Memory B cell (primary cell): Measurements from ENCODE around the gene HAAO.

Source experiments
- ATAC-seq: fragments of 150-1000 bp; cut with Tn5 transposase; 2 replicates; pipeline ENCODE4 v1.10.0; 2021; ENCODE audit warnings: low read depth, mild to moderate bottlenecking, moderate library complexity
- DNase-seq, 2 donors: peaks; one replicate each; pipeline ENCODE4 v3.0.0; 2022; ENCODE audit warnings: low spot score in 2 of 2
- H3K27ac Mint-ChIP-seq: one replicate; pipeline ENCODE4 v1.8.0; 2022; ENCODE audit warnings: mild to moderate bottlenecking, moderate library complexity, mixed read lengths
- H3K27me3 Mint-ChIP-seq: one replicate; pipeline ENCODE4 v1.8.0; 2022; ENCODE audit warnings: mixed read lengths
- H3K36me3 Mint-ChIP-seq: one replicate; pipeline ENCODE4 v1.8.0; 2022; ENCODE audit warnings: mild to moderate bottlenecking, mixed read lengths
- H3K4me1 Mint-ChIP-seq: one replicate; pipeline ENCODE4 v1.8.0; 2022; ENCODE audit warnings: mixed read lengths
- H3K4me3 Mint-ChIP-seq: one replicate; pipeline ENCODE4 v1.8.0; 2022; ENCODE audit warnings: mild to moderate bottlenecking, moderate library complexity, mixed read lengths
- H3K9me3 Mint-ChIP-seq: one replicate; pipeline ENCODE4 v1.8.0; 2022; ENCODE audit warnings: mixed read lengths

Gene HAAO

DNA sequence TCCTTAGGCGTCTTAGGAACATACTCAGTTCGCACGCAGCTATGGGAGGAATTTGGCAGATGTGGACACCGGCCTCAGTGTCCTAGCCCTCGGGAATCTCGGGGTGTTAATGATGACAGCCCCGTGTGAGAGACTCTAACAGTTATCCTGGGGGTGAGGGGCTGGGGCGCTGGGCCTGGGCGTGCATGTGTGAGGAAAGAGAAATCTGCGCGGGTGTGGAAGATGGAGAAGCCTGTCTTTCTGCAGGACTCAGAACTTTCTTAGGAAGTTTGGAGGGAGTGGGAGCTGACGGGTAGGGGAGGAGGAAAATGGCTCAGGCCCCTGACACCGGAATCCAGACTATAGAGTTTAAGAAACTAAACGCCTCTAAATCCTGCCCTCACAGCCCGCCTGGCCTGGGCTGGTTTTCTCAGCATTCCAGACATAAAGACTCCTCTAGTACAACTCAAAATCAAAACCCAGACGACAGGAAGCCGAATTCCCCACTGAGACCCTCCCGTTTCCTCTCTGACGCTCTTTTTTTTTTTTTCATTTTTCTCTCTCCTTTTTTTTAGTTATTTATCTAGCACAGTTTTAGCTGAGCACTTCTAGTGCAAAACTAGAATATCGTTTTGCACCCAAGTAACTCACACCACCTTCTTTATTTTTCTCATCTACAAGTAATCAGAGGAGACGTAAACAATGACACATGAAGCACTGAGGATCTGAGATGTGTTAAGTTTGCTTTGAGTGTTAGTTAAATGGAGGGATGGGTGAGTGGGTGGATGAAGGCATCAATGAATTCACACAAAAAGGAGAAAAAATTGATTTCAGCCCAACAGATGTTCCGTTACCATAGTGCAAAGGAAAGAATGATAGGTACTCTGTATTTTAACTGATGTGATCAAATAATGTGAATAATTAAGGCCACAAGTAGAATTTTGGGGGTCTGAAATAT is 1.2 kb upstream of the HAAO start:
- Mint-ChIP-seq H3K4me1 (peaks cover 41% of the 10 kb centered on the region), H3K9me3 (no peaks in the 10 kb centered on the region), H3K27me3 (no peaks in the 10 kb centered on the region), H3K4me3 (peak overlapping the region; percentile 85), H3K27ac (peak overlapping the region; percentile 87), H3K36me3 (no peaks in the 10 kb centered on the region)
- peak; percentile 3 for ATAC-seq
- DNase-seq, result no peak

- peak overlapping the region; percentile 85 for H3K4me3 Mint-ChIP-seq
- DNase-seq (peak in 1 of 2 donors; percentile 46), ATAC-seq (peak; percentile 68)
- peak overlapping the region; percentile 87 for H3K27ac Mint-ChIP-seq
- H3K9me3 Mint-ChIP-seq, result no peaks in the 10 kb centered on the region
- no peaks in the 10 kb centered on the region for H3K36me3 Mint-ChIP-seq
- no peaks in the 10 kb centered on the region for H3K27me3 Mint-ChIP-seq
- peaks cover 41% of the 10 kb centered on the region for H3K4me1 Mint-ChIP-seq
These were observed 248 bp downstream of the HAAO start for GRCh38 chr2:42792087-42792582.

DNA sequence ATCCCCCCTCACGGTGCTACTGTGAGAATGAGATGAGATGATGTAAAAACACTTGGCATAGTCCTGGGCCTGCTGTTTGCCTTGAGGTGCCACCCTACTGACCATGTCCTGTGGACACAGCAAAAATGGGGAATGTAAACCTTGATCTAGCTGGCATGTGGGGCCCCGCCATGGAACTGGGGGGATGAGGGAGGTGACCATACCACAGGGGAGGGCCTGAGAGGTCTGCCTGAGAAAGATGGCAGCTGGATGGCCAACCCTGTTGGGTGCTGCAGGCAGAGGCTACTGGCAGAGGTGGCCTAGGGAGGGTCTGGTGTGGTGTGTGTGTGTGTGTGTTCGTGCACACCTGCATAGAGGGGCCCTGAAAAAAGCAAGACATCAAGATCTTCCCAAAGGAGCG is 777 bp downstream of the HAAO start:
- Mint-ChIP-seq H3K9me3 (no peaks in the 10 kb centered on the region), H3K36me3 (no peaks in the 10 kb centered on the region), H3K27ac (peak overlapping the region; percentile 87), H3K4me1 (peaks cover 41% of the 10 kb centered on the region), H3K4me3 (peak overlapping the region; percentile 85), H3K27me3 (no peaks in the 10 kb centered on the region)
- no peak for ATAC-seq
- no peak for DNase-seq

DNA sequence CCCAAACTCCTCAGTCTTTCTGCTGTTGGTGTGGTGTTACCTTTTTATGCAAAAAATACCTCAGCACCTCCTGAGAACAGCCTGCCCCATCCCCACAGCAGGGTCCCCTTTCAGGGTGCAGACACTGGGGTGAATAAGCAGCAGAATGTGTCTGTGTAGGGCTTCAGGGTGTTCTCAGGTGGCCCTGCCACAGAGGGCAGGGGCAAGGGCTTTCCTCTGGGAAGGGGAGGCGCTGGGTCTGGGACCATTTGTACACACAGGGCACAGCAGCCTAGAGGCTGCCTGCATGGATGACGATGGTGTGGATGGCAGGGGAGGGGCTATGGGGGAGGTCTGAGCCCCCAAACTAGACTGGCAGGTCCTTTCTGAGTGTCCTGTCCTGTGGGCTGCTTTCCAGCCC is 2.6 kb downstream of the HAAO start:
- ATAC-seq (no peak), DNase-seq (no peak)
- no peak overlapping the region for H3K4me3 Mint-ChIP-seq
- no peaks in the 10 kb centered on the region for H3K9me3 Mint-ChIP-seq
- no peak overlapping the region for H3K27ac Mint-ChIP-seq
- H3K36me3 Mint-ChIP-seq, result no peaks in the 10 kb centered on the region
- no peaks in the 10 kb centered on the region for H3K27me3 Mint-ChIP-seq
- peaks cover 27% of the 10 kb centered on the region for H3K4me1 Mint-ChIP-seq

DNA sequence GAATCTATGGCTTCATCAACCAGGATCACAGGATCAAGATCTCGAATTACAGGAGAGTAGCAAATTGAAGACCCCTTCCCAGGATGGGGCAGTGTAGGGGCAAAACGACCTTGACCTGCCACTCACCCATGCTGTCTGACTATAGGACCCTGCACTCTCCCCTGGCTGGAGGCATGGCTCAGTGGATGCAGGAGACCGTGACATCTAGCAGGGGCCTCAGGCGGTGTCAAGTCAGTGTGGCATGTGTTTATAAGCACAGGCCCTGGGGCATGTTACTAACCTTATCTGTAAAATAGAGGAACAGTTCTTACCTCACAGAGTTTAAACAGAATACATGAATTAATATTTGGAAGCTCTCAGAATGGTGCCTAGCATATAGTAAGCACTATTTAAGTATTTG is 3.5 kb downstream of the HAAO start:
- Mint-ChIP-seq H3K4me3 (no peak overlapping the region), H3K4me1 (peaks cover 20% of the 10 kb centered on the region), H3K36me3 (no peaks in the 10 kb centered on the region), H3K9me3 (no peaks in the 10 kb centered on the region), H3K27ac (no peak overlapping the region), H3K27me3 (no peaks in the 10 kb centered on the region)
- ATAC-seq, result no peak
- no peak for DNase-seq

DNA sequence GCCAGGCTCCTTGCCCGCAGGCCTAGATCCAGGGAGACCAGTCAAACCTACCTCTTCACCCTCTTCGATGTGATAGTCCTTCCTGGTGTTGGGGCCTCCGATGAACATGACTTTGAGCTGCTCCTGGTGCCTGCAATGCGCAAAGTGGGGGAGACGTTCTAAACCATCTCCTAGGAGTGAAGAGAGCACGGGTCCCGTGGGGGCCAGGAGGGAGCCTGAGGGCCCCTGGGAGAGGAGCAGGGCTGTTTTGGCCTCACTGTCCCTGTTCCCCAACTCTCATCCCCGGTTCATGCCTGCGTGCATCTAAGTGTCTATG is 3.9 kb downstream of the HAAO start:
- H3K4me3 Mint-ChIP-seq, result no peak overlapping the region

GRCh38 chr2:42787788-42788477 is 4.5 kb downstream of the HAAO start:
- Mint-ChIP-seq H3K27me3 (no peaks in the 10 kb centered on the region), H3K36me3 (peaks cover 3% of the 10 kb centered on the region), H3K27ac (no peak overlapping the region), H3K4me1 (peaks cover 12% of the 10 kb centered on the region), H3K4me3 (no peak overlapping the region), H3K9me3 (no peaks in the 10 kb centered on the region)
- ATAC-seq (no peak), DNase-seq (no peak)

More for the DNA sequence above, 3.9 kb downstream of the HAAO start:
- ATAC-seq (no peak), DNase-seq (no peak)
- Mint-ChIP-seq H3K9me3 (no peaks in the 10 kb centered on the region), H3K27ac (no peak overlapping the region), H3K36me3 (no peaks in the 10 kb centered on the region), H3K4me1 (peaks cover 15% of the 10 kb centered on the region), H3K27me3 (no peaks in the 10 kb centered on the region)

- H3K27me3 Mint-ChIP-seq, result no peaks in the 10 kb centered on the region
- H3K27ac Mint-ChIP-seq, result no peak overlapping the region
- H3K36me3 Mint-ChIP-seq, result peaks cover 3% of the 10 kb centered on the region
These were observed 5.0 kb downstream of the HAAO start for GRCh38 chr2:42787424-42787787.

GRCh38 chr2:42786561-42787345 is 5.6 kb downstream of the HAAO start:
- Mint-ChIP-seq H3K27ac (no peak overlapping the region), H3K27me3 (no peaks in the 10 kb centered on the region), H3K4me1 (peaks cover 10% of the 10 kb centered on the region), H3K9me3 (no peaks in the 10 kb centered on the region), H3K4me3 (no peak overlapping the region), H3K36me3 (peaks cover 5% of the 10 kb centered on the region)
- ATAC-seq (no peak), DNase-seq (no peak)

More at GRCh38 chr2:42787424-42787787, 5.0 kb downstream of the HAAO start:
- DNase-seq (no peak), ATAC-seq (no peak)
- H3K4me3 Mint-ChIP-seq, result no peak overlapping the region
- H3K9me3 Mint-ChIP-seq, result no peaks in the 10 kb centered on the region
- H3K4me1 Mint-ChIP-seq, result peaks cover 12% of the 10 kb centered on the region

DNA sequence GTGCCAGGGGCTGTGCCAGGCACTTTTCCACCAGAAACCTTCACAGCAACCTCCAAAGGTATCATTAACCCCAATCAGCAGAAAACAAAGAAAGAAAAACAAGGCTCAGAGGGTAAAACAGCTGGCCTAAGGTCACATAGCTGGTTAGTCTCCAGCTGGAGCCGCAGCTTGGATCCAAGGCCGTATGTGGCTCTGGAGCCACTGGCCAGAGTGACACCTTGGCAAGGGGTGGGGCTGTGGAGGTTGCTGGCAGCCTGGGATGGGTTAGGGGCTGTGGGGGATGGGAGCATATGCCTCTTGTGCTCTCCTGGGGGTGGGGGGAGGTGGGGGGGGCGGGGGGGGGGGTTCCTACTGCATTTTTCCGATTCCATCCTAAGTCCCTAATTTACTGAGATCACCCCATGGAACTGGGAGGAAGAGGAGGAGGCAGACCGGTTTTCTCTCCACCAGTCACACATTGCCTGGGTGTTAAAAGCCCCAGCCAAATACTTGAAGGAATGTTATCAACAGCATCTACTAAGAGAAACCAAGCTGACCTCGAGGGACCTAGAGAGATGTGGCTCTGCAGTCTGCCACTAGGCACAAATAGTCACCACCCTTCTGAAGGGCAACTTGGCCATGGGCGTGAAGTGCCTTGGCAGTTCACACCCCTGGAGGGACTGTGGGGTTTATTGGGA is 8.0 kb downstream of the HAAO start:
- Mint-ChIP-seq H3K27ac (no peak overlapping the region), H3K4me1 (peaks cover 2% of the 10 kb centered on the region), H3K27me3 (no peaks in the 10 kb centered on the region), H3K9me3 (no peaks in the 10 kb centered on the region), H3K36me3 (peaks cover 5% of the 10 kb centered on the region), H3K4me3 (no peak overlapping the region)
- ATAC-seq (no peak), DNase-seq (no peak)

GRCh38 chr2:42783511-42783910 is 8.9 kb downstream of the HAAO start:
- H3K27ac Mint-ChIP-seq, result no peak overlapping the region
- peaks cover 5% of the 10 kb centered on the region for H3K36me3 Mint-ChIP-seq
- H3K27me3 Mint-ChIP-seq, result no peaks in the 10 kb centered on the region
- H3K4me1 Mint-ChIP-seq, result peaks cover 2% of the 10 kb centered on the region
- H3K9me3 Mint-ChIP-seq, result no peaks in the 10 kb centered on the region
- ATAC-seq (no peak), DNase-seq (no peak)
- H3K4me3 Mint-ChIP-seq, result no peak overlapping the region

GRCh38 chr2:42781181-42781580 is 11.2 kb downstream of the HAAO start:
- H3K9me3 Mint-ChIP-seq, result peaks cover 2% of the 10 kb centered on the region
- H3K27ac Mint-ChIP-seq, result no peak overlapping the region
- peaks cover 7% of the 10 kb centered on the region for H3K36me3 Mint-ChIP-seq
- no peak for ATAC-seq
- no peak overlapping the region for H3K4me3 Mint-ChIP-seq
- DNase-seq, result no peak
- no peaks in the 10 kb centered on the region for H3K27me3 Mint-ChIP-seq
- H3K4me1 Mint-ChIP-seq, result no peaks in the 10 kb centered on the region

DNA sequence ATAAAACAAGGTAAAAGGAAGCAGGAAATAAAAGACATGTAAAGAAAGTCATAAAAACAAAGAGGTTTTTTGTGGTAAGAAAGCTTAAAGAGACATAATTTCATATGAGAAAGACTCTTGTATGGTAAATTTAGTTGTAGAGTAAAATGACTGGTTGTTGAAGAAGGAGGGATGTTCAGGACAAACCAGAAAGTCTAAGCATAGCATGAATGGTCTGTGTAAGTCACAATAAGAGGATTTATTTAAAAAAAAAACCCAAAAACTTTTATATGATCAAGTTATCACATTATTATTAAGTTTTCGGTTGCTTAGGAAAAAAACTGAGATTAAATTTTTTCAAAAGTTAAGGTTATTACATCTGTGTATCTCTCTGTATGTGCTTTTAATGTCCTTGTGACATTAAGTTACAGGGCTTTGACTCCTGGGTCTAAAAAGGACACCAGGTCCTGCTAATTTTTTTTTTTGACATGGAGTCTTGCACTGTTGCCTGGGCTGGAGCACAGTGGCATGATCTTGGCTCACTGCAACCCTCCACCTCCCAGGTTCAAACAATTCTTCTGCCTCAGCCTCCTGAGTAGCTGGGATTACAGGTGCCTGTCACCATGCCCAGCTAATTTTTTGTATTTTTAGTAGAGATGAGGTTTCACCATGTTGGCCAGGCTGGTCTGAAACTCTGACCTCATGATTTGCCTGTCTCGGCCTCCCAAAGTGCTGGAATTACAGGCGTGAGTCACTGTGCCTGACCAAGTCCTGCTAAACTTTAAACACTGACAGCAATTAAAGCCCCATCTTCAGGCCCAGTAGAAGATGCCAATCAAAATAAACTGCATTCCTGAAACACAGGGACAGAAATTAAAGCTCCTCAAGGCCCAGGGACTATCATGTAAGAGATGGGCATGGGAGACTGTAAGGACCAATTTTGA is 14.2 kb downstream of the HAAO start:
- H3K36me3 Mint-ChIP-seq, result peaks cover 6% of the 10 kb centered on the region

More for the DNA sequence above, 14.2 kb downstream of the HAAO start:
- Mint-ChIP-seq H3K4me1 (peaks cover 4% of the 10 kb centered on the region), H3K4me3 (no peak overlapping the region), H3K27ac (no peak overlapping the region), H3K9me3 (peaks cover 2% of the 10 kb centered on the region), H3K27me3 (no peaks in the 10 kb centered on the region)
- ATAC-seq, result no peak
- no peak for DNase-seq
